NCI-H2171 treated with DMSO at 0.1 percent for 48 hours (cell line): ENCODE measurements around the gene NME4.
"Not testable (repeated sequence)": the region's sequence is repeated elsewhere in the genome, so short reads cannot be mapped to it uniquely, and the experiment has no call there.

Experiments used
- DNase-seq: peaks from one replicate; lab custom pipeline; 2025; lab: John Stamatoyannopoulos, UW

Gene NME4

GRCh38 chr16:397135-397661 is at the start of gene NME4:
Gene NME4, plus strand, starts transcription at chr16:397199. Its CDS starts 24 bp downstream, at chr16:397223.
- DNase-seq, result peak; percentile 27

- DNase-seq, result no peak
Measured at GRCh38 chr16:347203-347602, 49.8 kb upstream of the NME4 start.

- not testable (repeated sequence) for DNase-seq
Measured at GRCh38 chr16:348495-348894, 48.5 kb upstream of the NME4 start.

GRCh38 chr16:349211-349610 is 47.8 kb upstream of the NME4 start:
- DNase-seq, result no peak

GRCh38 chr16:350203-350602 is 46.8 kb upstream of the NME4 start:
- no peak for DNase-seq

- DNase-seq, result no peak
Measured at GRCh38 chr16:351804-352520, 45.0 kb upstream of the NME4 start.

- peak; percentile 98 for DNase-seq
Measured at GRCh38 chr16:352547-353403, 44.2 kb upstream of the NME4 start, which contains the start of gene AXIN1. Gene AXIN1, minus strand, starts transcription at chr16:352723. Its CDS starts 5,698 bp downstream, at chr16:347025.

- no peak for DNase-seq
Measured at GRCh38 chr16:353404-354290, 43.4 kb upstream of the NME4 start.

GRCh38 chr16:354291-354881 is 42.6 kb upstream of the NME4 start:
- DNase-seq, result no peak

GRCh38 chr16:354971-355461 is 42.0 kb upstream of the NME4 start:
- no peak for DNase-seq

- no peak for DNase-seq
Measured at GRCh38 chr16:356741-357140, 40.3 kb upstream of the NME4 start.

- no peak for DNase-seq
Measured at GRCh38 chr16:359067-359763, 37.8 kb upstream of the NME4 start.

- DNase-seq, result no peak
Measured at GRCh38 chr16:359871-360697, 36.9 kb upstream of the NME4 start.

- no peak for DNase-seq
Measured at GRCh38 chr16:360698-361336, 36.2 kb upstream of the NME4 start.

- DNase-seq, result no peak
Measured at GRCh38 chr16:361341-361871, 35.6 kb upstream of the NME4 start.

GRCh38 chr16:361872-362701 is 34.9 kb upstream of the NME4 start:
- DNase-seq, result peak; percentile 79

- DNase-seq, result not testable (repeated sequence)
Measured at GRCh38 chr16:362702-362999, 34.3 kb upstream of the NME4 start.

GRCh38 chr16:363110-363765 is 33.8 kb upstream of the NME4 start:
- DNase-seq, result no peak
